AG04450 (cell line): ENCODE data around the gene TRIM27. TPM values are rescaled to one million over a fixed set of nuclear protein-coding genes. Genes with fewer than 3 reads are reported as not detected.

ENCODE experiments used
- CTCF ChIA-PET: fragments of 300-600, 350-600 bp; formaldehyde crosslinking; extraction: SDS; loops from one replicate; lab custom pipeline; 2022; ENCODE audit warnings: antibody characterized with exemption, inconsistent platforms; lab: Charles Lee
- POLR2A ChIA-PET: fragments of 350-600 bp; formaldehyde crosslinking; extraction: SDS; loops from one replicate; lab custom pipeline; 2021; ENCODE audit warnings: antibody characterized with exemption, inconsistent platforms; lab: Yijun Ruan, JAX
- DNase-seq: peaks from one replicate; pipeline ENCODE4 v3.0.0-alpha.2; 2011; ENCODE audit warnings: low read depth, low spot score
- H3K27ac ChIP-seq: one replicate; pipeline ENCODE4 v1.5.1; 2012; ENCODE audit warnings: low read depth, low read length, control low read depth
- H3K27me3 ChIP-seq: one replicate; pipeline ENCODE4 v1.6.0; 2012; ENCODE audit warnings: low read length; ENCODE audit not compliant: control insufficient read depth, insufficient read depth
- H3K4me3 ChIP-seq: 2 replicates; pipeline ENCODE4 v1.5.1; 2011; ENCODE audit warnings: mild to moderate bottlenecking, low read depth, low read length, control low read depth
- H3K9me3 ChIP-seq: 2 replicates; pipeline ENCODE4 v1.5.1; 2012; ENCODE audit warnings: low read length; ENCODE audit not compliant: control insufficient read depth, insufficient read depth
- CTCF ChIP-seq: IDR thresholded peaks from 2 replicates; pipeline ENCODE4 v1.5.1; 2011; ENCODE audit warnings: low read depth, low read length, control low read depth, inconsistent platforms
- polyA plus RNA-seq: library from polyadenylated mRNA; depleted of rRNA; stranded (reverse); fragments of >200 nt; gene quantifications from 2 replicates; pipeline ENCODE4 v1.2.3, GENCODE V29; 2011

Gene TRIM27
- polyA plus RNA-seq, 1 experiment = 73.8 TPM

GRCh38 chr6:28864326-28864923, 59.4 kb downstream of the TRIM27 start:
- H3K27me3 ChIP-seq = no peaks in the 10 kb centered on the region
- ChIA-PET POLR2A (interaction anchor here (1.4 kb wide), 1 partner anchor 31 kb away, joined by 4 read pairs; no protein-coding TSS in a partner anchor), CTCF (interaction anchor here (3.1 kb wide), 1 partner anchor 25 kb away, joined by 20 read pairs; no protein-coding TSS in a partner anchor)
- H3K9me3 ChIP-seq = peaks cover 2% of the 10 kb centered on the region; the same call in 1 of the 2 replicates
- H3K4me3 ChIP-seq = peak overlapping the region; percentile 84
- DNase-seq = no peak
- no peak overlapping the region for H3K27ac ChIP-seq
- peak; percentile 23; the same call in 1 of the 2 replicates for TF ChIP-seq CTCF

GRCh38 chr6:28863604-28864325, 60.0 kb downstream of the TRIM27 start:
- ChIA-PET CTCF (interaction anchor here (0.9 to 3.1 kb wide), 3 partner anchors 24 to 119 kb away, joined by 3 to 20 read pairs (median 6); no protein-coding TSS in a partner anchor), POLR2A (interaction anchor here (0.7 to 1.4 kb wide), 2 partner anchors 26 to 32 kb away, joined by 3 to 4 read pairs; no protein-coding TSS in a partner anchor)
- H3K27ac ChIP-seq = peak overlapping the region; percentile 47
- H3K9me3 ChIP-seq = peaks cover 2% of the 10 kb centered on the region; the same call in 1 of the 2 replicates
- H3K27me3 ChIP-seq = no peaks in the 10 kb centered on the region
- DNase-seq = peak; percentile 72
- peak overlapping the region; percentile 84 for H3K4me3 ChIP-seq
- no peak for TF ChIP-seq CTCF

GRCh38 chr6:28862077-28862476, 61.7 kb downstream of the TRIM27 start:
- Histone ChIP-seq H3K9me3 (peaks cover 2% of the 10 kb centered on the region; the same call in 1 of the 2 replicates), H3K27ac (no peak overlapping the region), H3K4me3 (no peak overlapping the region), H3K27me3 (no peaks in the 10 kb centered on the region)
- ChIA-PET POLR2A (no interaction called here), CTCF (interaction anchor here (0.7 to 3.1 kb wide), 3 partner anchors 23 to 965 kb away, joined by 6 to 20 read pairs (median 6); no protein-coding TSS in a partner anchor)
- no peak for TF ChIP-seq CTCF
- no peak for DNase-seq

GRCh38 chr6:28861339-28861738, 62.4 kb downstream of the TRIM27 start:
- no peak for TF ChIP-seq CTCF
- DNase-seq = no peak
- no peak overlapping the region for H3K4me3 ChIP-seq
- no peaks in the 10 kb centered on the region for H3K27me3 ChIP-seq
- H3K27ac ChIP-seq = no peak overlapping the region
- ChIA-PET CTCF (no interaction called here), POLR2A (no interaction called here)
- H3K9me3 ChIP-seq = peaks cover 2% of the 10 kb centered on the region; the same call in 1 of the 2 replicates
